ENCODE results near the gene TRAF3.

The TRAF3 gene

GRCh38 chr14:102901633-102902032 is 124.4 kb downstream of the TRAF3 start:
- H3K4me3 ChIP-seq (ENCODE audit: low read depth, low read length) = no peak overlapping the region
- TF ChIP-seq CTCF (IDR thresholded peaks at IDR 0.05; ENCODE audit: low read depth, low read length, missing control alignments) = no peak
- no peaks in the 10 kb centered on the region for H3K27me3 ChIP-seq (replicated peaks)
- in situ Hi-C loops (cut with HindIII; ENCODE audit: low pct_ligation_motif_present, low sequenced_read_pairs) = no loop called here
- no peak overlapping the region for H3K27ac ChIP-seq
- peaks cover 16% of the 10 kb centered on the region for H3K36me3 ChIP-seq (replicated peaks)
- no peak for DNase-seq

GRCh38 chr14:102902086-102902485 is 124.8 kb downstream of the TRAF3 start:
- in situ Hi-C loops (cut with HindIII; ENCODE audit: low pct_ligation_motif_present, low sequenced_read_pairs) = no loop called here
- no peak for DNase-seq
- peaks cover 21% of the 10 kb centered on the region for H3K36me3 ChIP-seq (replicated peaks)
- H3K27ac ChIP-seq = no peak overlapping the region
- H3K4me3 ChIP-seq (ENCODE audit: low read depth, low read length) = no peak overlapping the region
- no peaks in the 10 kb centered on the region for H3K27me3 ChIP-seq (replicated peaks)
- no peak for TF ChIP-seq CTCF (IDR thresholded peaks at IDR 0.05; ENCODE audit: low read depth, low read length, missing control alignments)

GRCh38 chr14:102902523-102903247 is 125.4 kb downstream of the TRAF3 start:
- no peak overlapping the region for H3K27ac ChIP-seq
- H3K36me3 ChIP-seq (replicated peaks) = peaks cover 24% of the 10 kb centered on the region
- H3K27me3 ChIP-seq (replicated peaks) = no peaks in the 10 kb centered on the region
- no peak for TF ChIP-seq CTCF (IDR thresholded peaks at IDR 0.05; ENCODE audit: low read depth, low read length, missing control alignments)
- DNase-seq = no peak
- no peak overlapping the region for H3K4me3 ChIP-seq (ENCODE audit: low read depth, low read length)
- in situ Hi-C loops (cut with HindIII; ENCODE audit: low pct_ligation_motif_present, low sequenced_read_pairs) = no loop called here

- peaks cover 24% of the 10 kb centered on the region for H3K36me3 ChIP-seq (replicated peaks)
- no peak for TF ChIP-seq CTCF (IDR thresholded peaks at IDR 0.05; ENCODE audit: low read depth, low read length, missing control alignments)
- H3K4me3 ChIP-seq (ENCODE audit: low read depth, low read length) = no peak overlapping the region
- in situ Hi-C loops (cut with HindIII; ENCODE audit: low pct_ligation_motif_present, low sequenced_read_pairs) = no loop called here
- H3K27ac ChIP-seq = no peak overlapping the region
- no peaks in the 10 kb centered on the region for H3K27me3 ChIP-seq (replicated peaks)
- DNase-seq = no peak
These were observed 126.1 kb downstream of the TRAF3 start for GRCh38 chr14:102903248-102903888.

- in situ Hi-C loops (cut with HindIII; ENCODE audit: low pct_ligation_motif_present, low sequenced_read_pairs) = no loop called here
- no peak overlapping the region for H3K4me3 ChIP-seq (ENCODE audit: low read depth, low read length)
- H3K27ac ChIP-seq = no peak overlapping the region
- H3K27me3 ChIP-seq (replicated peaks) = no peaks in the 10 kb centered on the region
- DNase-seq = no peak
- TF ChIP-seq CTCF (IDR thresholded peaks at IDR 0.05; ENCODE audit: low read depth, low read length, missing control alignments) = no peak
- H3K36me3 ChIP-seq (replicated peaks) = peaks cover 20% of the 10 kb centered on the region
These were observed 126.8 kb downstream of the TRAF3 start for GRCh38 chr14:102903889-102904512.
